IMR-90 (cell line): ENCODE results near the gene MTF2. TPM values are rescaled to one million over a fixed set of nuclear protein-coding genes. Genes with fewer than 3 reads are reported as not detected.

ENCODE experiments used
- ATAC-seq: fragments of 200-7000 bp; cut with Tn5 transposase; 2 replicates; pipeline ENCODE4 v1.9.1; 2020; ENCODE audit warnings: low read depth, mild to moderate bottlenecking, moderate library complexity
- BruUV-seq: library from RNA; stranded (reverse); fragments of 400-500 nt; replicated peaks from 2 replicates; lab custom pipeline; 2021; lab: Mats Ljungman, UMichigan
- CTCF ChIA-PET: fragments of 300-600 bp; formaldehyde crosslinking; extraction: SDS; loops from one replicate; lab custom pipeline; 2021; ENCODE audit warnings: antibody characterized with exemption; lab: Yijun Ruan, JAX
- POLR2A ChIA-PET: fragments of 300-600 bp; sonication (Branson Sonifier 250); formaldehyde crosslinking; loops from one replicate; lab custom pipeline; 2022; ENCODE audit warnings: antibody characterized with exemption; ENCODE audit not compliant: unreplicated experiment; lab: Charles Lee
- DNase-seq: peaks from one replicate; pipeline ENCODE4 v3.0.0; 2013
- H2AFZ ChIP-seq: replicated peaks from 2 replicates; pipeline ENCODE3; 2013; ENCODE audit warnings: low read length, mild to moderate bottlenecking; ENCODE audit not compliant: poor library complexity
- H2AK5ac ChIP-seq: 2 replicates; pipeline ENCODE4 v1.6.1; 2013; ENCODE audit warnings: low read depth, low read length, inconsistent platforms
- H2AK9ac ChIP-seq: replicated peaks from 2 replicates; pipeline ENCODE3; 2013; ENCODE audit warnings: mild to moderate bottlenecking, low read depth, low read length, moderate library complexity; ENCODE audit not compliant: poor library complexity
- H2BK120ac ChIP-seq: 2 replicates; pipeline ENCODE4 v1.6.1; 2013; ENCODE audit warnings: low read depth, low read length, inconsistent platforms
- H2BK15ac ChIP-seq: 3 replicates; pipeline ENCODE4 v1.6.1; 2013; ENCODE audit warnings: low read depth, low read length, inconsistent platforms
- H2BK20ac ChIP-seq: 2 replicates; pipeline ENCODE4 v1.6.1; 2013; ENCODE audit warnings: low read depth, mild to moderate bottlenecking, inconsistent platforms, low read length, moderate library complexity
- H2BK5ac ChIP-seq: 2 replicates; pipeline ENCODE4 v1.6.1; 2013; ENCODE audit warnings: mild to moderate bottlenecking, low read depth, low read length, inconsistent platforms; ENCODE audit not compliant: poor library complexity, severe bottlenecking
- H3K14ac ChIP-seq: replicated peaks from 2 replicates; pipeline ENCODE4 v1.6.1; 2013; ENCODE audit warnings: low read depth, low read length, inconsistent platforms
- H3K18ac ChIP-seq: 2 replicates; pipeline ENCODE4 v1.6.1; 2013; ENCODE audit warnings: low read depth, low read length, control low read depth
- H3K23ac ChIP-seq: 2 replicates; pipeline ENCODE4 v1.6.1; 2013; ENCODE audit warnings: low read depth, low read length, inconsistent platforms
- H3K27ac ChIP-seq: 2 replicates; pipeline ENCODE4 v1.5.1; 2013; ENCODE audit warnings: mild to moderate bottlenecking, control low read depth, low read length; ENCODE audit not compliant: insufficient read depth
- H3K27me3 ChIP-seq: 2 replicates; pipeline ENCODE4 v1.6.1; 2013; ENCODE audit warnings: low read length; ENCODE audit not compliant: control insufficient read depth, insufficient read depth
- H3K36me3 ChIP-seq: 2 replicates; pipeline ENCODE4 v1.6.1; 2013; ENCODE audit warnings: low read length, mixed read lengths; ENCODE audit not compliant: control insufficient read depth, insufficient read depth
- H3K4ac ChIP-seq: 2 replicates; pipeline ENCODE4 v1.6.1; 2013; ENCODE audit warnings: low read depth, low read length, inconsistent platforms
- H3K4me1 ChIP-seq: 2 replicates; pipeline ENCODE4 v1.6.1; 2013; ENCODE audit warnings: low read length, mixed read lengths; ENCODE audit not compliant: control insufficient read depth, insufficient read depth
- H3K4me2 ChIP-seq: 2 replicates; pipeline ENCODE4 v1.6.1; 2013; ENCODE audit warnings: low read depth, mild to moderate bottlenecking, control low read depth, low read length, moderate library complexity
- H3K4me3 ChIP-seq: 2 replicates; pipeline ENCODE4 v1.5.1; 2013; ENCODE audit warnings: low read depth, mild to moderate bottlenecking, control low read depth, low read length, moderate library complexity; ENCODE audit not compliant: insufficient read depth
- H3K56ac ChIP-seq: 2 replicates; pipeline ENCODE4 v1.6.1; 2013; ENCODE audit warnings: low read length, inconsistent platforms; ENCODE audit not compliant: insufficient read depth; ENCODE audit errors: extremely low read depth
- H3K79me1 ChIP-seq, 2 experiments: 2 replicates each; pipeline ENCODE4 v1.6.1; 2013; ENCODE audit warnings: low read length in 2 of 2, inconsistent platforms in 1 of 2, low read depth in 1 of 2
- H3K9ac ChIP-seq: 2 replicates; pipeline ENCODE4 v1.6.1; 2013; ENCODE audit warnings: low read depth, low read length, control low read depth
- H3K9me1 ChIP-seq: 2 replicates; pipeline ENCODE4 v1.6.1; 2013; ENCODE audit warnings: low read length, inconsistent platforms; ENCODE audit not compliant: insufficient read depth
- H3K9me3 ChIP-seq: 2 replicates; pipeline ENCODE4 v1.6.1; 2013; ENCODE audit warnings: low read length; ENCODE audit not compliant: control insufficient read depth, insufficient read depth
- H4K20me1 ChIP-seq: 2 replicates; pipeline ENCODE4 v1.6.1; 2013; ENCODE audit warnings: low read length, inconsistent platforms; ENCODE audit not compliant: insufficient read depth
- H4K5ac ChIP-seq: 2 replicates; pipeline ENCODE4 v1.6.1; 2013; ENCODE audit warnings: mild to moderate bottlenecking, low read depth, low read length, control low read depth
- H4K8ac ChIP-seq, 2 experiments: 2 replicates each; pipeline ENCODE4 v1.6.1; 2013; ENCODE audit warnings: low read depth in 2 of 2, low read length in 2 of 2, control low read depth in 1 of 2, inconsistent platforms in 1 of 2
- H4K91ac ChIP-seq: 2 replicates; pipeline ENCODE4 v1.6.1; 2013; ENCODE audit warnings: low read depth, low read length, inconsistent platforms; ENCODE audit not compliant: insufficient read depth
- CEBPB ChIP-seq: IDR thresholded peaks from 2 replicates; pipeline ENCODE4 v1.6.1; 2012; ENCODE audit warnings: low read depth, low read length, improper control_type of control experiment
- CTCF ChIP-seq: conservative IDR thresholded peaks from 2 replicates; pipeline ENCODE4 v1.5.1; 2012; ENCODE audit warnings: mild to moderate bottlenecking, low read depth, low read length, improper control_type of control experiment
- FOS ChIP-seq: fragments of 150-350 bp; IDR thresholded peaks from 2 replicates; pipeline ENCODE4 v1.6.1; 2016; ENCODE audit warnings: low read depth, low read length
- MAFK ChIP-seq: IDR thresholded peaks from 2 replicates; pipeline ENCODE4 v1.6.1; 2012; ENCODE audit warnings: low read depth, low read length, improper control_type of control experiment
- MAZ ChIP-seq: IDR thresholded peaks from 2 replicates; pipeline ENCODE4 v1.6.1; 2012; ENCODE audit warnings: low read depth, mild to moderate bottlenecking, low read length, improper control_type of control experiment, moderate library complexity, borderline replicate concordance
- MXI1 ChIP-seq: IDR thresholded peaks from 2 replicates; pipeline ENCODE4 v1.6.1; 2012; ENCODE audit warnings: low read depth, mild to moderate bottlenecking, low read length, moderate library complexity, borderline replicate concordance
- NFE2L2 ChIP-seq: fragments of 150-350 bp; IDR thresholded peaks from 2 replicates; pipeline ENCODE4 v1.6.1; 2016; ENCODE audit warnings: low read depth, mild to moderate bottlenecking, low read length
- RAD21 ChIP-seq: IDR thresholded peaks from 2 replicates; pipeline ENCODE4 v1.6.1; 2012; ENCODE audit warnings: low read length, improper control_type of control experiment
- RFX5 ChIP-seq: IDR thresholded peaks from 2 replicates; pipeline ENCODE4 v1.8.0; 2012; ENCODE audit warnings: low read depth, mild to moderate bottlenecking, low read length, moderate library complexity
- SMC3 ChIP-seq: fragments of 150-350 bp; IDR thresholded peaks from 2 replicates; pipeline ENCODE4 v1.6.1; 2016; ENCODE audit warnings: low read depth, mild to moderate bottlenecking, antibody characterized with exemption, low read length, moderate library complexity
- WGBS, 2 experiments: methylation state at CpG; one replicate each; pipeline versions ENCODE4 v1.1.5 to v1.1.7; 2013; ENCODE audit warnings: missing lambda C conversion rate in 2 of 2; ENCODE audit not compliant: insufficient read length in 1 of 2; ENCODE audit errors: extremely low coverage in 2 of 2; 5-methylcytosine and 5-hydroxymethylcytosine counted together
- dilution Hi-C: fragments of 300-500 bp; cut with HindIII; formaldehyde crosslinking; loops from one replicate; pipeline ENCODE4 v1.14.3; 2018; ENCODE audit warnings: low sequenced_read_pairs; ENCODE audit not compliant: unreplicated experiment
- in situ Hi-C: fragments of 300-500 bp; cut with MboI; formaldehyde crosslinking; loops from 3 replicates; pipeline ENCODE4 v1.14.3; 2019; ENCODE audit warnings: low sequenced_read_pairs, inconsistent platforms, mixed read lengths
- intact Hi-C: fragments of 100-400 bp; cut with micrococcal nuclease; formaldehyde crosslinking; loops from 2 replicates; pipeline ENCODE4 v1.10.0; 2022
- polyA plus RNA-seq, 3 experiments: library from polyadenylated mRNA; depleted of rRNA; stranded (reverse); fragments of >200 nt; gene quantifications; 2 replicates each; pipeline ENCODE4 v1.2.3, GENCODE V29; 2012; ENCODE audit warnings: low replicate concordance in 1 of 3
- total RNA-seq: library from RNA; depleted of rRNA; stranded (reverse); fragments of >200 nt; gene quantifications from 2 replicates; pipeline ENCODE4 v1.2.3, GENCODE V29; 2012

Gene MTF2
- total and polyA plus RNA-seq, 2 of the 4 experiments (the other 2 are of a cell fraction): 10.6 to 39.8 TPM

- H3K36me3 ChIP-seq: no peaks in the 10 kb centered on the region
- intact Hi-C loops: no loop called here
- ChIA-PET POLR2A (no interaction called here), CTCF (interaction anchor here (0.6 to 0.8 kb wide), 2 partner anchors 13 to 163 kb away, joined by 3 read pairs; no protein-coding TSS in a partner anchor)
- peaks cover 5% of the 10 kb centered on the region; the same call in 1 of the 2 replicates for H3K9me1 ChIP-seq
- DNase-seq: peak; percentile 15
- 0 out of 2 replicates have a peak overlapping the region, but pooled peaks have one; percentile 16 for H4K91ac ChIP-seq
- H4K5ac ChIP-seq: no peak overlapping the region
- in situ Hi-C loops: no loop called here
- no peak overlapping the region for H2AFZ ChIP-seq
- no peak overlapping the region for H2BK20ac ChIP-seq
- no peak overlapping the region for H3K9ac ChIP-seq
- ATAC-seq: peak; percentile 56
- H2BK5ac ChIP-seq: no peak overlapping the region
- no peak overlapping the region for H3K14ac ChIP-seq
- H2BK15ac ChIP-seq: no peak overlapping the region
- H3K27me3 ChIP-seq: no peaks in the 10 kb centered on the region
- no peak overlapping the region for H2AK9ac ChIP-seq
- peaks cover 5% of the 10 kb centered on the region for H3K4me1 ChIP-seq
- dilution Hi-C loops: no loop called here
- H3K4me2 ChIP-seq: peak overlapping the region; percentile 70; the same call in 1 of the 2 replicates
- no CpG with 5 or more reads among the region's 2 CpGs for WGBS, 2 experiments
- no peak overlapping the region for H3K18ac ChIP-seq
- H4K8ac ChIP-seq: no peak overlapping the region
- H3K79me1 ChIP-seq: peaks cover 4 to 50% of the 10 kb centered on the region in 2 experiments
- TF ChIP-seq SMC3: no peak
- TF ChIP-seq RAD21: no peak
- TF ChIP-seq CTCF: no peak
- no peak for TF ChIP-seq MXI1
- no peak for TF ChIP-seq MAFK
- no peak for TF ChIP-seq NFE2L2
- TF ChIP-seq RFX5: no peak
- no peak for TF ChIP-seq FOS
- no peak for TF ChIP-seq CEBPB
- no peak for TF ChIP-seq MAZ
- no peak overlapping the region for H3K4me3 ChIP-seq
- H3K9me3 ChIP-seq: no peaks in the 10 kb centered on the region
- H2BK120ac ChIP-seq: no peak overlapping the region
- BruUV-seq: no TSS peak
- no peak overlapping the region for H2AK5ac ChIP-seq
- no peak overlapping the region for H3K56ac ChIP-seq
- H4K20me1 ChIP-seq: peaks cover 21% of the 10 kb centered on the region
- peak overlapping the region; percentile 32; the same call in 1 of the 2 replicates for H3K27ac ChIP-seq
- no peak overlapping the region for H3K4ac ChIP-seq
- H3K23ac ChIP-seq: no peak overlapping the region; the same call in 1 of the 2 replicates
Measured at GRCh38 chr1:93093332-93094006, 14.4 kb downstream of the MTF2 start.
